ENCODE measurements around the gene CAPN1. TPM values are rescaled to one million over a fixed set of nuclear protein-coding genes. Genes with fewer than 3 reads are reported as not detected.

The CAPN1 gene
- total and polyA plus RNA-seq, 2 of the 13 experiments (the other 11 are each of a cell fraction or from before 2014, with no cell fraction given), result 57.3 to 82.6 TPM

DNA sequence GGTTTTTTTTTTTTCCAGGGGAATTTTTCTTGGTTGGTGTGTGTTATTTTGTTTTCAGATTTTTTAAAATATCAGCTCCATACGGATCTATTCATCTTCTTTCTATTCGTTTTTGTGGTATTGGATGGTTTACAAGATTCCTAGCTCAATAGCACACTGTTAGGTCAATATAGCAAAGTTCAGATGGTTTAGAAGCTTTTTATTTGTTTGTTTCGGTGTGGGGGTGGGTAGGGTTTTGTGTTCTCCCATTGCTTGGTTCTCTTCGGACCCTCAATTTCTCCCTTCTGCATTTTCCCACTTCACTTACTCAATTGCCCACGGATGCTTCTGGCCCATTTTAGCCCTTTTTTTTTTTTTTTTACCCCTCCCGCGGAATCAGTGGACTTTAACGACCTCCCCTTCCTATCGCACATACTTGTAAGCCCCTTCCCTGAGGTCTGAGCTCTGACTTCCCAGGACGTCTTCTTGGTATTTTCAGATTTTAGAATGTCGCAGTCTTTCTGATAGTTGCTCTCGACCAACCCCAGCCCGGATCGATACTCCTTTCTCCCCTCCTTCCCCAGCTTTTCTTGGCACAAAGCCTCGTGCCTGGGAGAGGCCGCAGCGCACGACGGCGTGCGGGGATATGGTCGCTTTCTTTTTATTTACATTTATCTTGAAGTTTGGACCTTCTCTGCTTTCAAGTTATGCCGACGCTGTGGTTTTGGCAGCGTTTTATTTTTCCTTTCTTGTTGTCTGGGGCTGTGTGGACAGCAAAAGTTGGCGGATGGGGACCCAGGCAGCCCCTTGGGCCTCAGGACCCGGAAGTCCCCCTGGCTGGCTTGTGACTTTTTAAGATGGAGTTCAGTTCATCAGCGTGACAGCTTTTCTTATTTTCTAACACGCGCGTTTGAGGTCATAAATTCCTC lies 16.1 kb upstream of the CAPN1 start (continued):
- TF ChIP-seq, protein P1, sequence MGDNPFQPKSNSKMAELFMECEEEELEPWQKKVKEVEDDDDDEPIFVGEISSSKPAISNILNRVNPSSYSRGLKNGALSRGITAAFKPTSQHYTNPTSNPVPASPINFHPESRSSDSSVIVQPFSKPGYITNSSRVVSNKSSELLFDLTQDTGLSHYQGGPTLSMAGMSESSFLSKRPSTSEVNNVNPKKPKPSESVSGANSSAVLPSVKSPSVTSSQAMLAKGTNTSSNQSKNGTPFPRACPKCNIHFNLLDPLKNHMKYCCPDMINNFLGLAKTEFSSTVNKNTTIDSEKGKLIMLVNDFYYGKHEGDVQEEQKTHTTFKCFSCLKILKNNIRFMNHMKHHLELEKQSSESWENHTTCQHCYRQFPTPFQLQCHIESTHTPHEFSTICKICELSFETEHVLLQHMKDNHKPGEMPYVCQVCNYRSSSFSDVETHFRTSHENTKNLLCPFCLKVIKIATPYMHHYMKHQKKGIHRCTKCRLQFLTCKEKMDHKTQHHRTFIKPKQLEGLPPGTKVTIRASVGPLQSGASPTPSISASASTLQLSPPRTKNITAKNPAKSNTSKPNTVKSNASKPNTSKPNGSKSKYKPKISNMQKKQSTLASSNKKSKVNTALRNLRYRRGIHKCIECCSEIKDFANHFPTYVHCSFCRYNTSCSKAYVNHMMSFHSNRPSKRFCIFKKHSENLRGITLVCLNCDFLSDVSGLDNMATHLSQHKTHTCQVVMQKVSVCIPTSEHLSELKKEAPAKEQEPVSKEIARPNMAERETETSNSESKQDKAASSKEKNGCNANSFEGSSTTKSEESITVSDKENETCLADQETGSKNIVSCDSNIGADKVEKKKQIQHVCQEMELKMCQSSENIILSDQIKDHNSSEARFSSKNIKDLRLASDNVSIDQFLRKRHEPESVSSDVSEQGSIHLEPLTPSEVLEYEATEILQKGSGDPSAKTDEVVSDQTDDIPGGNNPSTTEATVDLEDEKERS (CRISPR knock-in tag; IDR thresholded peaks at IDR 0.05), result 0 out of 2 replicates have a peak, but pooled peaks have one; percentile 45
- no peak for TF ChIP-seq FLYWCH1 (CRISPR knock-in tag; IDR thresholded peaks at IDR 0.05)
- TF ChIP-seq CCDC6 (CRISPR knock-in tag; IDR thresholded peaks at IDR 0.05), result no peak
- no peak for TF ChIP-seq ZNF546 (CRISPR knock-in tag; conservative IDR thresholded peaks at IDR 0.05)
- TF ChIP-seq ONECUT2 (CRISPR knock-in tag; IDR thresholded peaks at IDR 0.05), result peak; percentile 97
- no peak for TF ChIP-seq ATM (IDR thresholded peaks at IDR 0.05; ENCODE audit: borderline replicate concordance)
- TF ChIP-seq PRPF4 (IDR thresholded peaks at IDR 0.05; ENCODE audit: low read depth, low read length, poor library complexity, severe bottlenecking), result no peak
- TF ChIP-seq ZNF709 (CRISPR knock-in tag; IDR thresholded peaks at IDR 0.05), result no peak
- TF ChIP-seq KDM4B (CRISPR knock-in tag; IDR thresholded peaks at IDR 0.05), result no peak
- TF ChIP-seq, protein P2, sequence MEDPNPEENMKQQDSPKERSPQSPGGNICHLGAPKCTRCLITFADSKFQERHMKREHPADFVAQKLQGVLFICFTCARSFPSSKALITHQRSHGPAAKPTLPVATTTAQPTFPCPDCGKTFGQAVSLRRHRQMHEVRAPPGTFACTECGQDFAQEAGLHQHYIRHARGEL (CRISPR knock-in tag; IDR thresholded peaks at IDR 0.05), result no peak
- TF ChIP-seq ZNF234 (CRISPR knock-in tag; conservative IDR thresholded peaks at IDR 0.05), result no peak
- no peak for TF ChIP-seq TCF12 (IDR thresholded peaks at IDR 0.05)
- TF ChIP-seq TCF12 (CRISPR knock-in tag; IDR thresholded peaks at IDR 0.05), result no peak
- no peak for TF ChIP-seq ZFYVE20 (CRISPR knock-in tag; IDR thresholded peaks at IDR 0.05; ENCODE audit: borderline replicate concordance, low read depth)
- TF ChIP-seq, protein P3, sequence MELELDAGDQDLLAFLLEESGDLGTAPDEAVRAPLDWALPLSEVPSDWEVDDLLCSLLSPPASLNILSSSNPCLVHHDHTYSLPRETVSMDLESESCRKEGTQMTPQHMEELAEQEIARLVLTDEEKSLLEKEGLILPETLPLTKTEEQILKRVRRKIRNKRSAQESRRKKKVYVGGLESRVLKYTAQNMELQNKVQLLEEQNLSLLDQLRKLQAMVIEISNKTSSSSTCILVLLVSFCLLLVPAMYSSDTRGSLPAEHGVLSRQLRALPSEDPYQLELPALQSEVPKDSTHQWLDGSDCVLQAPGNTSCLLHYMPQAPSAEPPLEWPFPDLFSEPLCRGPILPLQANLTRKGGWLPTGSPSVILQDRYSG (CRISPR knock-in tag; IDR thresholded peaks at IDR 0.05), result 0 out of 2 replicates have a peak, but pooled peaks have one; percentile 25
- 0 out of 2 replicates have a peak, but pooled peaks have one; percentile 15 for TF ChIP-seq PPARG (CRISPR knock-in tag; conservative IDR thresholded peaks at IDR 0.05)
- TF ChIP-seq MXD4 (CRISPR knock-in tag; IDR thresholded peaks at IDR 0.05), result no peak
- TF ChIP-seq, protein P4, sequence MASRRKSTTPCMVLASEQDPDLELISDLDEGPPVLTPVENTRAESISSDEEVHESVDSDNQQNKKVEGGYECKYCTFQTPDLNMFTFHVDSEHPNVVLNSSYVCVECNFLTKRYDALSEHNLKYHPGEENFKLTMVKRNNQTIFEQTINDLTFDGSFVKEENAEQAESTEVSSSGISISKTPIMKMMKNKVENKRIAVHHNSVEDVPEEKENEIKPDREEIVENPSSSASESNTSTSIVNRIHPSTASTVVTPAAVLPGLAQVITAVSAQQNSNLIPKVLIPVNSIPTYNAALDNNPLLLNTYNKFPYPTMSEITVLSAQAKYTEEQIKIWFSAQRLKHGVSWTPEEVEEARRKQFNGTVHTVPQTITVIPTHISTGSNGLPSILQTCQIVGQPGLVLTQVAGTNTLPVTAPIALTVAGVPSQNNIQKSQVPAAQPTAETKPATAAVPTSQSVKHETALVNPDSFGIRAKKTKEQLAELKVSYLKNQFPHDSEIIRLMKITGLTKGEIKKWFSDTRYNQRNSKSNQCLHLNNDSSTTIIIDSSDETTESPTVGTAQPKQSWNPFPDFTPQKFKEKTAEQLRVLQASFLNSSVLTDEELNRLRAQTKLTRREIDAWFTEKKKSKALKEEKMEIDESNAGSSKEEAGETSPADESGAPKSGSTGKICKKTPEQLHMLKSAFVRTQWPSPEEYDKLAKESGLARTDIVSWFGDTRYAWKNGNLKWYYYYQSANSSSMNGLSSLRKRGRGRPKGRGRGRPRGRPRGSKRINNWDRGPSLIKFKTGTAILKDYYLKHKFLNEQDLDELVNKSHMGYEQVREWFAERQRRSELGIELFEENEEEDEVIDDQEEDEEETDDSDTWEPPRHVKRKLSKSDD (CRISPR knock-in tag; IDR thresholded peaks at IDR 0.05; ENCODE audit: low read depth), result no peak
- TF ChIP-seq, protein P5, sequence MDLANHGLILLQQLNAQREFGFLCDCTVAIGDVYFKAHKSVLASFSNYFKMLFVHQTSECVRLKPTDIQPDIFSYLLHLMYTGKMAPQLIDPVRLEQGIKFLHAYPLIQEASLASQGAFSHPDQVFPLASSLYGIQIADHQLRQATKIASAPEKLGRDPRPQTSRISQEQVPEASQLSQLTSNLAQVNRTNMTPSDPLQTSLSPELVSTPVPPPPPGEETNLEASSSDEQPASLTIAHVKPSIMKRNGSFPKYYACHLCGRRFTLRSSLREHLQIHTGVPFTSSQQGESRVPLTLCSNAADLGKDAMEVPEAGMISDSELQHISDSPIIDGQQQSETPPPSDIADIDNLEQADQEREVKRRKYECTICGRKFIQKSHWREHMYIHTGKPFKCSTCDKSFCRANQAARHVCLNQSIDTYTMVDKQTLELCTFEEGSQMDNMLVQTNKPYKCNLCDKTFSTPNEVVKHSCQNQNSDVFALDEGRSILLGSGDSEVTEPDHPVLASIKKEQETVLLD (CRISPR knock-in tag; IDR thresholded peaks at IDR 0.05; ENCODE audit: low read depth), result no peak
- TF ChIP-seq ATF7 (IDR thresholded peaks at IDR 0.05), result no peak
- TF ChIP-seq ATF7 (CRISPR knock-in tag; IDR thresholded peaks at IDR 0.05), result no peak
- TF ChIP-seq ZNF879 (CRISPR knock-in tag; IDR thresholded peaks at IDR 0.05), result no peak
